NCI-H524 (cell line): ENCODE data around the gene PUM2.

Experiments used
- DNase-seq, 2 experiments: peaks; one replicate each; lab custom pipeline; 2025; lab: John Stamatoyannopoulos, UW

Gene PUM2

DNA sequence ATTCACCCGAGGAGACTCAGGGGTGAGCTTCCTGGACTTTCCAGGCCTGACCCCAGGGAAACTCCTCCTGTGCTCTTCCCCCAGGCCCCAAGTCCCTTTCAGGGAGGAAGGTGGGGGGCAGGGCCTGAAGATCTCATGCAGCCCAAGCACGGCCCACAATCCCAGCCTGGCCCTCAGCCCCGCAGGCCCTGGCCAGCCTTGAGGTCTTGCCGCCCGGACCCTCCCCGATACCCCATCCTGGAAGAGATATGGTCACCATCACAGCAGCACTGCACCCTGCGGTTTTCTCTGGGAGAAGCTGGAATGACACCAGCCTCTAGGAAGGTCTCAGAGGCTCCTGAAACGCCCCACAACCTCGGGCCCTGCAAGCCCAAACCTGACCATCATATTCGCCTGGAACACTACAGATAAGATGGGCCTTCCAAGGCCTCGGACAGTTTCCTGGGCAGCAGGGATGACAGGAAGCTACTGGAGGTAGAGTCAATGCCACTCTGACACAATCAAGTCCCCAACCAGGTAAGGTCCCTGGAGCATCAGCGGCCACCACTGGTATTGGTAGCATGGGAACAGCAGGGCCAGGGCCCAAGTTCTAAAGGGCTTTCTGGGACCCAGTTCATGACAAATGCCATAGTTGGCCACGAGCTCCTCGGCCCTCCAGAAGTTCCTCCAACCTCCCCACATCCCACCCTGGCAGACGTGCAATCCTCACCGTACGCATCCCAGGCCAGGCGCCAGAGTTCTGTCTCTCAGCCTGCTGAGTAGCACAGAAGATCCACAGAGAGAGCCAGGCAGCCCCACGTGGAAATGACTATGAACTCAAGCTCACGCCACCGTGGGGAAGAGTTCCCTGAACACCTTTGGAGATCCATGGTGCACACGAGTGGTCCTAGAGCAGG lies 134.3 kb downstream of the PUM2 start:
- DNase-seq: no peak

DNA sequence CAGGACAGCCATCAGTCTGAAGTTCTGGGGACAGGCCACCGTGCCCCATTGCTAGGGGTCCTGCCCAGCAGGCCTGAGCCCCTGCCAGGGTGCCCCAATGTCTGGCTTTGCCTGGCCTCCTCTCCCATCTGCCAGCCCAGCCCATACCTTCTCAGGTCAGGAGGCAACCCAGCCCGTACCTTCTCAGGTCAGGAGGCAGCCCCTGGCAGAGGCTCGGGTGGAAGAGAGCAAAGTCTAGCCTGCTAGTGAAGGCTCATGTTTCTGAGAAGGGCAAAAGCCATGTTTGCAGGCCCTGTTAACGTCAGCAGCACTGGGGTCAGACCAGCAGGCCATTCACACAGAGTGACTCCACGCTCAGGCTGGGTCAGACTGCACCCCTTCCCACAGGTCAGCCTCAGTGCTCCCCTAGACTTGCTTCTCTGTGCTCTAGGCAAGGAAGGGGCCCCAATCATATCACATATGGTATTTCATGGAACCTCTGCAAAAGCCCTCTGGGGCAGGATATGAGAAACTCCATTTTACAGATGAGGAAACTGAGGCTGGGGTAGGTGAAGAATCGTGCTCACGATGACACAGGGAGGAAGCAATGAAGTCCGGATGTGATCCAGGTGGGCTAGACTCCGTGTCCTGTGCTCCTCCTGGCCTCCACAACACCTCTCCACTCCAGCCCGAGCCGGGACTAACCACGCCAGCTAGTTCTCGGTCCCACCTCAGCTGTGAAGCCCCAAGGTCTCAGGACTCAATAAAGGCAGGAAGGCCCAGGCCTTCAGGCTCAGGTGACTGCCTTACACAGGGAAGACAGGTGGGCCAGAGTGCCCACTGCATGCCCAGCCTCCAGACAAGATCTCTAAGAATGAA lies 135.2 kb downstream of the PUM2 start:
- DNase-seq: no peak

DNA sequence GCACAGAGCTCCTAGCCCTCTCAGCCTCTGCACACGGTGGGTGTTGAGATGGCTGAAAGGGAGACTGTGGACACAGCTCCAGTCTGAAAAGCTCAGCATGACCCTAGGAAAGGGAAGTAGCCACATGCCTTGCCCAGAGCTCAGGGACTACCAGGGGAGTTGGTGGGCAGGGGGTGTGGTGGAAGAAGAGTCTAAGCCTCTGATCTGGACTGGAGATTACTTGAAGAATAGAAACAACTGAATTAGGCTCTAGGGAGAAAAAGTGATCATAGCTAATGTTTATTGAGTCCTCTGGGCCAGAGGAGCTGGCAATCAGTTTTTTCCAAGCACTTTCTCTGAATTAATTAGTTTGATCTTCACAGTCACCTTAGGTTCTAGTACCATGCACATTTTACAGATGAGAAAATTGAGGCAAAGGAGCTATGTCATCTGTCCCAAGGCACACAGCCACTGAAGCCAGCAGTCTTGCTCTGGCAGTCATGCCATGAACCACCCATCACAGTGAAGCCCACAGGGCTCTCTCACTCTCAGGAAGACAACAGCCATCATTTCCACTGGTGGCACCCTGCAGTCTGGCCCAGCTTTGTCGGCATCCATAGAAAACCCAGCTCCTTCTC lies 136.0 kb downstream of the PUM2 start:
- DNase-seq: no peak

DNA sequence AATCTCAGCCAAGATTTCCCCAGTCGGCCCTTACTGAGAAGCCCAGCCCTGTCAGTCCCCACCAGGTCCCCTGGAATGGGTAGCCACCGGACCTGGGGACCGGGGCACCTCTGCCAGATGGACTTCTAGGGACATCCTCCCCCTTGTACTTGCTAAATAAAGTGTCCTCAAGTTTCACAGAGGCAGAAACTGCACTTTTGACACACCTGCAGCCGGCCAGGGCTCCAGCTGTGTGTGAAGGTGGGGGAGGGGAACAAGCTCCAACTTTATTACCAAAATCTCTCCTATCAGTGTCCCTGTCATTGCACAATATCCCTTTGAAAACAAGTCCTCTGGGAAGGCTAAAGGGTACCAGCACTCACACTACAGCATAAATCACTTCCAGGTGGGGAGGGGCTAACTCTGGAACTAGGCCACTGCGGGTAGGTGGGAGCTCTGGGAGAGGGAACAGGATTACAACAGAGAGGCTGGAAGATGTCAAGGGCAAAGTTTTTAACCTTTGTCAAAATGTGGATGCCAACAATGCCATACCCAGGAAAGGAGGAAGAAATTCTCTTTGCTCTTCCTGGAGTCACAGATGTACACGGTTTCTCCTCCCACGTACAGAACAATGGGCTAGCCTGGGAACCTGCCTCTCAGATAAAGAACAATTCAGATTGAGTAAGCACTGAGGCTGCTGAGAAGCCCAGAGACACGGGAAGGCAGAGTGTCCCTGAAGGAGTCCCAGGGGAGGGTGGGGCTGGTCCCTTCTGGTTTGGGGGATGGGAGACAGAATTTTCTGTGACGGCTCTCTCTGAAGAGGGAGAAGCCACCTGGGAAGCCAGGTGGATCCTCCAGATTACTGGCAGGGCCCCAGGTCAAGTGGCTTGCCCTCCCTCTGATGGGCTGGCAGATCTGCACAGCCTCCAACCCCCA lies 136.7 kb downstream of the PUM2 start:
- DNase-seq: peak; percentile 95 to 98

DNA sequence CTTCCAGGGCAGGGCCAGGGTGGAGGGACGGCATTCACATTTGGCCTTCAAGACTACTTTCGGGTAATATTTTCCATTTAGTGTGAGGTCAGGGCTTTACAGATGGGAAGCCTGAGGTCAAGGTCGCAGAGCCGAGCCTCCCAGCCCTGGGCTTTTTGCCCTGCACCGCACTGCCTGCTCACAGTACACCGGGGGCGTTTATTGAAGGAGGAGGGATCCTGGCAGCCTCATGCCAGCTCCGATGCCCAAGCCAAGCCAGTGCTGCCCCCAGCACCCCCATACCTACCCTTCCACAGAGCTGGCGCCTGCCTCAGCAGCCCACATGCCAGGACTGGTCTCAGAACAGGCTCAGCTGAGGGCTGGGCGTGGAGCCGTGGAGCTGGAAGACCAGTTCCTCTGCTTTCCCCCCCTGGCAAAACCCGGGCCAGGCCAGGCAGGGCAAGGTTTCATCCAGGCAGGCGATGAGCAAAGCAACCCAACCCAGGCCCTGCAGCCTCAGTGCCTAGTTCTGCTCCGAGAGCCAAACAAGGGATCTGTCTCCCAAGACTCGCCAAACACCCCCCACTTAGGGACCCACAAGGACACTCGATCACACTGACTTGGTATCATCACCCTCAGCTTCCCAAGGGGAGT lies 137.7 kb downstream of the PUM2 start:
- no peak for DNase-seq

DNA sequence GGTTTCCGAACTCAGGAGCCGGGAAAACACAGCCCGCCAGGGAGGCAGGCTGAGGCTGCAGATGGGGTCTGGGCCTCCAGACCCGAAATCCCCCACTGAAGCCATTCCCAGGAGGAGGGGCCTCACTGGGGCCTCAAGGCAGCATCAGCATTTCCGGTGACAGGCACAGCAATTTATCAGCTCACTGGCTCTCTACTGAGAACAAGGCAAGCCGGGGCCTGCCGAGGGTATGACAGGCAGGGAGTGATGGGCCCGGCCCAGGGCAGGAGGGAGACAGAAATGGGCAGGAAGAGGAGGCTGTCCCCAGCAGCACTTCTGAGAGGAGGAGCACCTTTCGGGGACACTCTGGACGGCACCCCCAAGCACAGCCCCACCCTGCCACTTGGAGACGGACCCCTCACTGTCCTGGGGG lies 138.2 kb downstream of the PUM2 start:
- peak in 1 of 2 experiments; percentile 40 for DNase-seq

DNA sequence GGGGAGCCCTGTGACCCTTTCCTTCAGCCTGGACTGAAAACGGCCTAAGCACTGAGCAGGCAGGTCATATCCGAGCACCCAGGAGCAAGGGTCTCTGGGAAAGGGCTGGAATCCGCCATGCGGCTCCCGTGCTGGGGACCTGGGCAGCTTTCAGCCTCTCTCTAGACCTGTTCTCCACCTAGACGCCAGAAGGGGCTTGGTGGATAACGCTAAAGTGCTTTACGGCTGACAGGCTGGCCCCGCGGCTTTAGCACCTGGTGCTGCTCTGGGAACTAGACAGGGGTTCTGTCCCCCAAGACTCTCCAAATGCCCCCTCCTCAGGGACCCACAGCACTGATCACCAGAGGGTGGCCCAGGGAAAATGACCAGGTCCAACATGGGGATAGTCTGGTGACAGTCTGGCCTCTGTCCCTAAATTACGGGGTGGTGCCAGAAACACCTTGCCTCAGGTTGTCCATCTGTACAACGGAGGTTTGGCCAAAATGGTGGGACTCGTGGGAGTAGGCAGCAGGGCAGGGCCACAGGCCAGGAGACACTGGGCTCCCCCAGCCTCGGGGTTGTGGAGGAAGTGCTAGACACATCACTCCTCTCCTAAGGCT lies 138.7 kb downstream of the PUM2 start:
- DNase-seq: peak; percentile 21 to 72

DNA sequence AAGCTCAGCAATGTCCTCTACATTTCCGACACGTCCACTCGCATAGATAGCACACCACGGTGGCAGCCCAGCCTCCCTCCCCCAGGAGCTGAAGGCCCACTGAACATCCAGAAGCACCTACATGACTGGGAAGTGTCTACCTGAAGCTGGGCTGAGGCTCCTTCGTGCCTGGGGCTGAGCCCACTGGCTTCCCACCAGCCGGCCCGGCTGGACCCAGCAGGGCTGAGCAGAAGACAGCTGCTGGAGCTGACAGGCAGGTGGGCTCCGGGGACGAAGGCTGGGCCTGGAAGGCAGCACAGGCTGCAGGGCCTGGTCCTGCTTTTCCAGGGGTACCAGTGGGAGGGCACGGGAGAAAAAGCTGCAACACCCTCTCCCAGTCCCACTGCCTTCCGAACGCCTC lies 139.2 kb downstream of the PUM2 start:
- DNase-seq: no peak

DNA sequence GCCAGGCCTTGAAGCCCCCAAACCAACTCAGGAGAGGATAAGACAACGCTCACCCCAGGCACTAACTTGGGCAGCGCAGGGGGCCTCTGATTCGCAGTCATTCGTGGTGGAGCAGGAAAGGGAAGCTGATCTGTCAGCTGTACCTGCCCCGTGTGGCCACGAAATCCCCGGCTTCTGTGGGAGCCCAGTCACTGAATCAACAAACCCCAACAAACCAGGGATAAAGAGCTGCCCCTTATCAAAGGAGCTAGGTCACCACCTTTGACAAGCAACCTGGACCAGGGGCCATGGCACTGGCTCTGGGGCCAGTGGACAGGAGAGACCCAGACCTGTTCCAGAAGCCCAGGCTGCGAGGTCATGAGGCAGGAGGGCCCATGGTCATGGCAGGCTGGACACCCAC lies 140.2 kb downstream of the PUM2 start:
- DNase-seq: no peak

DNA sequence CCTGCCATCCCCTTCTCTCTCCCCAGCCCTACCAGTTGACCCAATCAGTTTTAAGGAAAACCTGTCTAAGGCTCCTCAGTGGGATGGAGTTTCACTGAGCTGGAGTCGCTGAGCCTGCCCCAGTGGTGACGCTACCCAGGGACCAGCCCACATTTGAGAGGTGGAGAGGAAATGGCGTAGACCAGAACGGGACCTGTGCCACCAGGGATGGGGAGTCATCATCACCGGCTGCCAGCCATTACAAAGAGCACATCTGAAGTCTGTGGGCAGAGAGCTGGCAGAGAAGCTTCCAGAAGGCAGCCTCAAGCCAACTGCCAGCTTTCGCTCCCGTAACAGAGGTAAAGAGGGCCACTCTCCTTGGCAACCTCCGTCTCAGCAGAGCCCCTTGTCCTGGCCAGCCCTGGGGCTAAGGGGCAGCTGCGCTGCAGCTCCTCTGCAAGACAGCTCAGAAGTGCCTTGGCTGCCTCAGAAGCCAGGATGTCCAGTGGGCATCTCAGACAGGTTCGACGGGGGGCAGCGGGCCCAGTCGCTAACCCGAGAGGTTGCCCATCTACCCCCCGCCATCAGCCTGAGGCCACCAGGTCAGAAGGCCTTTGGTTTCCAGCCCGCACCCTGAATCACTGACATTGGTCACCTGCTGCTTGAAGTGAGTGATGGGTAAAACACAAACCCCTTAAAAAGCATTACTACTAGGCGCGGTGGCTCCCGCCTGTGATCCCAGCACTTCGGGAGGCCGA lies 141.1 kb downstream of the PUM2 start:
- no peak for DNase-seq

DNA sequence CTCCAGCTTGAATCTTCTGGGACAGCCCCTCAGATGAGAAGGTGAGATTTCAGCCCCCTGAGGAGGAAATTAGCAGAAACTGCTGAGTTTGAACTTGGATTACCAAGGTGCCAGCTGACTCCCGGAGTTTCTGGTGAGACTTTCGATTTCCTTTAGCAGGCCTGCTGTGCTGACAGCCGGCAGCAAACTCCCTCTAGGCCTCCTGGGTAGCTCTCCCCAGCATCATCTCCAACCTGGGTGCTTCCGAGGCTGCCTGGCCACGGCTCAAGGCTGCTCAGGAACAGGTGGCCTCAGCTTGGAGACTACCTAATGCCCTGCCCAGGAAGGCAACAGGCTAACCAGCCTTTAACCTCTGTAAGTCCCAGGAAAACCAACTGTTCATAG lies 142.2 kb downstream of the PUM2 start:
- peak; percentile 9 to 30 for DNase-seq

DNA sequence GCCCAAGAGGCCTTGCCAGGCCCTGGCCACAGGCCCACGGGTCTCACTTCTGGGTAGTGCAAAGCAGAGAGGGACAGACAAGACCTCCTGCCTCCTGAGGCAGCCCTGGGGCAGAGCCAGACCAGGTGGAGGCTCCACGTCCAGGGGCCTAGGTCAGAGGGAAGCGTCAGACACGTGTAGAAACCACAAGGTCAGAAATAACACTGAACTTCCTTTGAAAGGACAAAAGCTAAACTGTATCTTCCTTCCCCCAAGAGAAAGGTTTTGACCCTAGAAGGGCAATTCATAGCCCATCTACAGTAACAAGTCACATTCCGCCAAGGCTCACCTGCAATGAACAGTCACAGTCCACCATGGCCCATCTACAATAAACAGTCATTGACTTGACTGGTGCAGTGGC lies 143.6 kb downstream of the PUM2 start:
- DNase-seq: no peak

DNA sequence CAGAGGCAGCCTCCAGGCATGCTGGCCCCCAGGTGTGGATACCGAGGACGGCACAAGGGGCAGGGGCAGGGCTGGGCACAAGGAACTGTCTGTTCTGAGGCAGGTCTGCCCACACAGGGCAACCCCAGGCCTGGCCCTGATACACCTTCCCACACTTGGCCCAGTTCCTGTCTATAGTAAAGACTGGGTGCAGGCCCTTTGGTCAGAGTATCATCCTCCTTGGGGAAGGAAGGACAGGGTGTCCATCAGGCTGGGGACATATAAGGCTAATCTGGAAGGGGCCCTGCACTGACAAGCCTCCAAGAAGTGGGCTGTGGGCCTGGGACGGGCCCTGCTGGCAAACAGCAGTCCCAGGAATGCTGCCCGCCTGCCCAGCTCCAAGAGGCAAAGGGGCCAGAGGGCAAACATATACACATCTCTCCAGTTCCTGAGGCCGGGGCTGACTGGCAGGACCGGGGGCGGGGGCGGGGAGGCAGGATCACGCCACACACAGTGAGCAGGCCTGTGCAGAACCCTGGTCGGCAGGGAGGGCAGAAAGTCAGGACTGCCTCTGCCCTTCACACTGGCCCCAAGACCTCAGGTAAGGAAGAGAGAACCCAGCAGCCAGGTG lies 144.6 kb downstream of the PUM2 start:
- DNase-seq: no peak

DNA sequence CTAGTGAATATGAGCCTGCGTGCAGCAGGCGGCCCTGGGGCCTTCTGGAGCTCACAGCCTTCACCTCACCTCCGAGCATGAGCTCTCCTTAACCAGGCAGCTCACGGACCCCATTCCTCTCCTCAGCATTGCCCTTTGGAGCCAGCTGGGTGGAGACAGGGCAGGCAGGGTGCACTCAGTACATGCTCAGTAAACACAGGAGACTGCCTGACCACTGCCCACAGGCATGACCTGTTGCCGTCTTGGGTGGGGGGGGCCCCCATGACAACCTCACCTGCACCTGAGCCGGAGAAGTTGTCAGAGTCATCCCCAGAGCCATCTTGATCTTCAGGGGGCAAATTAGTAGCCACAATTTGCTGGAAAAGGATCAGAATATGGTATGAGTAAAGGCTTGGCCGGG lies 145.6 kb downstream of the PUM2 start:
- no peak for DNase-seq

DNA sequence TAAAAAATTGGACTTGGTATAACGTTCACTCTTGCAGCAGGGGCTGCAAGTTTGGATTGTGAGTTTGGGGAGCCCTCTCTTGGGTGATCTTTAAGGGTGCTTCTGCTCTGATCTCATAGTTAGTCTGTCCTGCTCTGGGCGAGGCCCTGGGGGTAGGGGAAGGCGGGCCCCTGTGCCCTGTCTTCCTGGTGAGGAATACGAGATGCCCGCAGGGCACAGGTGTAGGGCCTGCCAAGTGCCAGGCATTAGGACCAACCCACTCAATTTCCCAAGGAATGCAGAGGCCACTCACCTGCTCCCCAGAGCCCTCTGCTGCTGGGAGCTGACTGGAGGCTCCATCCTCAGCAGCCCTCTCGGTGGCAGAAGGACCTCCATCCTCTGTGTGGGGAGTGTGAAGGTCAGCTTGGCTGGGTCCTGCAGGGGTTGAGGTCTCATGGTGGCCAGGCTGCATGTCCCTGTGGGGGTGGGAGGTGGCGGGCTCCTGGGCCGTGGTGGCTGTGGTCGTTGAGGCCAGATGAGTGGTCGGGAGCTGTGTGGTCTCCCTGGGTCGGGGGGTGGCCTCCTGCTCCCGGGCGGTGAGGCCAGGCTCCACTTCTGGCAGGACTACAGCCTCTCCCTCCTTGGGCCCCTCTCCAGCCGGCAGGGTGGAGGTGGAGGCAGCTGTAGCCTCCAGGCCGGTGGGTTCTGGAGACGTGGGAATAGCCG lies 147.0 kb downstream of the PUM2 start:
- no peak for DNase-seq

DNA sequence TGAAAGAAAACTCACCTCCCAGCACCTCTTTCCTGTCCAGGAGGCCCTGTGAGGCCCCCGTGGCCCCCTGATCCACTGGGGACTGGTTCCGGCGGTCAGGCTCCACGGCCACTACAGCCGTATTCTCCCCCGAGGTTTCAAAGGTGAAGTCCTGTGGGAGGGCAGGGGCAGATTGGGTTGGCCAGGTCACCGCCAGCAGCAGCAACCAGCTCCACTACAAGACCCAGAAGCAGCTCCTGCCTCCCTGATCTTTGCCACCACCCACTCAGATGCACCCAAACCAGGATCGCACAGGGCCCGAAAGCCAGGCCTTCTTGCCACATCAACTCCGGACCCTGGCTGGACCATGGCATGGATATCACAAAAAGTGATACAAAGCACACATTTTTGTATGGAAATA lies 147.6 kb downstream of the PUM2 start:
- no peak for DNase-seq

DNA sequence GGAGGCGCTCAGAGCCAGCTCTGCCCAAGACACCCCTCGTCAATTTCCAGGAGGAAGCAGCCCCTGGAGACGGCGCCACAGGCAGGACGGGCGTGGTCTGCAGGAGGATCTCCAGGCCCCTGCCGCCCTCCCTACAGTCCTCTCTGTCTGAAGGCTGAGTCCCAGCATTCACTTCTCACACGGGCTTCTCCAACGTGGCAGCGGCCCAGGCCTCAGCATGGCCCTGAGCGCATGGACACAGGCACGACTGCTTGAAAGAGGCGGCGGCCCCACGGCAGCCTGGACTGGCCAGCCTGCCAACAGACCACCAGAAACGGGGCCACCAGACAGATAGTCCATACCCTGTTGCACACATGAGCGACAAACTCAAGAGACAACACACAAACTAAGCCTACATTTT lies 149.0 kb downstream of the PUM2 start:
- DNase-seq: no peak

DNA sequence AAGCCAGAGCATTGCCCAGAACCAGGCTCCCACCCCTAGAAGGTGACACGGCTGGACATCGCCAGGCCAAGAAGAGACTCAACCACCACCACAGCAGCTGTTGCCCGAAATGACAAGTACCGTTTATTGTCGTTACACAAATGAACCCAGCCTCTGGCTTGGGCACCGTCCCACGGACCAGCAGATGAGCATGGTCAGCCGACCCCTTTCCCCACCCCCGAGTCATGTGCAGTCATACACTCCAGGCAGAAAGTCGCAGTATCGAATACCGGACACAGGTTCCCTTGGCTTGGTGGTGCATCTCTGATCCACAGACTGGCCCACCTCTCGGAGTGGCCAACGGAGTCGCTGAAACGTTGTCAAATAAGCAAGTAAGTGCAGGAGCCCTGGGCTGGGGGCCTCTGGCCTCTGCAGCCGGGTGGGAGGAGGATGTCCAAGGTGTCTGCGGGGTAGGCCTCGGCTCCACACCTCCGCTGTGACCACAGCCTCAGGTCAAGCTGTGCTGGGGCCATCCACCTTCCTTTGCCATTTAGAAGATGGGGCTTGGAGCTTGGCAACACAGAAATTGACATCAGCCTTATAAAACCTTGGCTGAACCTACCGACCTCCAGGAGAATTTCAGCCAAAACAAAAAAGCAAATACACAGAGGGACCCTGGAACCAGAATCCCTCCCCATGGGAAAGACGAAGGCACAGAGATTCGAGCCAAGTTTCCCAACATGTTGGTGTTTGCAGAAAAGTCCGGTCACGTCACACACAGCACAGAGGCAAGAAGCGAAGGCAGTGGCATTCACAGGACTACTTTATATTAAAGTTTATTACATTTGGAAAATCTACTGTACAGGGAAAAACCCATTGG lies 149.7 kb downstream of the PUM2 start:
- no peak for DNase-seq
